Upper lobe of left lung (tissue), 4 donors: ENCODE data around the gene GAPDHS.

Experiments
- POLR2A ChIP-seq, 4 donors: fragments of 450-650 bp; IDR thresholded peaks; one replicate each; pipeline ENCODE4 v1.5.1; 2016 to 2017; ENCODE audit warnings: antibody characterized with exemption in 4 of 4, mild to moderate bottlenecking in 2 of 4
- TF ChIP-seq, protein P1 (sequence below), 6 experiments: fragments of 450-650 bp in 4 of 6; fragments of 200-600 bp in 2 of 6; sonication (generic) in 2 of 6; IDR thresholded peaks; one replicate each; pipeline ENCODE4 v1.5.1; 2016 to 2019; ENCODE audit warnings: antibody characterized with exemption in 6 of 6

DNA sequence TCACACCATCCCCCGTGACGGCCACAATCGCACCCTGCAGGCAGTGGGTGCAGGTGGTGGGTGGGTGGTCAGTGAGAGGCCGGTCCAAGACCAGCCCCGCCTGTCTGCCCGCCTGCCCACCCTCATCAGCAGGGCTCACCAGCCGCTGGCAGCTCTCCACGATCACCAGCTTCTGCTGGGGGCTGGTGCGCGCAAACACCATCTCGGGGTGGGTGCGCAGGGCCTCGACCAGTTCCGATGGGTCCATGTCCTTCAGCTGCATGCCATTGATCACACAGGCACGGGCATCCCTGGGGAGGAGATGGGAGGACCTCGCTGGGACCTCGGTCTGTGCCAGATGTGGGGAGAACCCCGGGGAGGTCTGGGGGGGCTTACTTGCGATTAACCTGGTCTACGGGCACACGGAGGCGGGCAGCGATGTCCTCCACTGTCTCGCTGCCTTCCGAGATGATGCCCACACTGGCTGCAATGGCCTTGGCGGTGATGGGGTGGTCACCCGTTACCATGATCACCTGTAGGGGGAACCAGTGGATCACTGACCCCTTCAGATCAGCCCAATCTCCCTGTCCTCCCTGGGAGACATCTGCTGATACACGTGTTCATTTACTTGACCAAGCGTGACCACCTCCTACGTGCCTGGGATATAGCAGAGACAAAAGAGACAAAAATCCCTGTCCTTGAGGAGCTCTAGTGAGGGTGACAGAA is 22.2 kb downstream of the GAPDHS start:
- TF ChIP-seq, protein P1, sequence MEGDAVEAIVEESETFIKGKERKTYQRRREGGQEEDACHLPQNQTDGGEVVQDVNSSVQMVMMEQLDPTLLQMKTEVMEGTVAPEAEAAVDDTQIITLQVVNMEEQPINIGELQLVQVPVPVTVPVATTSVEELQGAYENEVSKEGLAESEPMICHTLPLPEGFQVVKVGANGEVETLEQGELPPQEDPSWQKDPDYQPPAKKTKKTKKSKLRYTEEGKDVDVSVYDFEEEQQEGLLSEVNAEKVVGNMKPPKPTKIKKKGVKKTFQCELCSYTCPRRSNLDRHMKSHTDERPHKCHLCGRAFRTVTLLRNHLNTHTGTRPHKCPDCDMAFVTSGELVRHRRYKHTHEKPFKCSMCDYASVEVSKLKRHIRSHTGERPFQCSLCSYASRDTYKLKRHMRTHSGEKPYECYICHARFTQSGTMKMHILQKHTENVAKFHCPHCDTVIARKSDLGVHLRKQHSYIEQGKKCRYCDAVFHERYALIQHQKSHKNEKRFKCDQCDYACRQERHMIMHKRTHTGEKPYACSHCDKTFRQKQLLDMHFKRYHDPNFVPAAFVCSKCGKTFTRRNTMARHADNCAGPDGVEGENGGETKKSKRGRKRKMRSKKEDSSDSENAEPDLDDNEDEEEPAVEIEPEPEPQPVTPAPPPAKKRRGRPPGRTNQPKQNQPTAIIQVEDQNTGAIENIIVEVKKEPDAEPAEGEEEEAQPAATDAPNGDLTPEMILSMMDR (IDR thresholded peaks at IDR 0.05) = no peak
- no peak for TF ChIP-seq POLR2A (IDR thresholded peaks at IDR 0.05)
